Forelimb muscle (tissue), 1 donor: ENCODE results near the gene KLK1. TPM values are rescaled to one million over a fixed set of nuclear protein-coding genes. Genes with fewer than 3 reads are reported as not detected.

Experiments used
- polyA plus RNA-seq: library from polyadenylated mRNA; unstranded; fragments of 120-200 nt; gene quantifications from one replicate; pipeline ENCODE4 v1.2.1, GENCODE V29; 2013; ENCODE audit not compliant: insufficient read length

KLK1 gene
- polyA plus RNA-seq, 1 donor, result 0.56 TPM

Other genes starting within 250 kb of the KLK1 start
- gene SYT3, start 183.9 kb downstream of the KLK1 start, polyA plus RNA-seq, result 0.42 TPM
- 3.8 TPM for gene C19orf81, start 174.3 kb downstream of the KLK1 start, polyA plus RNA-seq
- 44.4 TPM for gene SHANK1, start 104.0 kb downstream of the KLK1 start, polyA plus RNA-seq
- 24.4 TPM for gene CLEC11A, start 100.4 kb downstream of the KLK1 start, polyA plus RNA-seq
- gene GPR32, start 53.3 kb downstream of the KLK1 start, polyA plus RNA-seq, result not detected
- gene ACP4, start 33.4 kb downstream of the KLK1 start, polyA plus RNA-seq, result not detected
- not detected for gene KLK15, start 9.8 kb upstream of the KLK1 start, polyA plus RNA-seq
- gene KLK3, start 31.1 kb upstream of the KLK1 start, polyA plus RNA-seq, result not detected
- 0.40 TPM for gene KLK2, start 49.7 kb upstream of the KLK1 start, polyA plus RNA-seq
- not detected for gene KLK4, start 87.6 kb upstream of the KLK1 start, polyA plus RNA-seq
- gene KLK5, start 129.3 kb upstream of the KLK1 start, polyA plus RNA-seq, result not detected
- gene KLK6, start 145.8 kb upstream of the KLK1 start, polyA plus RNA-seq, result 0.10 TPM
- gene KLK7, start 160.1 kb upstream of the KLK1 start, polyA plus RNA-seq, result not detected
- gene KLK8, start 177.8 kb upstream of the KLK1 start, polyA plus RNA-seq, result not detected
- 0.18 TPM for gene KLK10, start 195.9 kb upstream of the KLK1 start, polyA plus RNA-seq
- not detected for gene KLK11, start 202.8 kb upstream of the KLK1 start, polyA plus RNA-seq
- gene KLK12, start 211.2 kb upstream of the KLK1 start, polyA plus RNA-seq, result not detected
- gene KLK13, start 241.3 kb upstream of the KLK1 start, polyA plus RNA-seq, result not detected